Fibroblast of the conjunctiva (primary cell): ENCODE results near the gene RET.

Experiments
- DNase-seq: peaks from one replicate; pipeline ENCODE4 v3.0.0-alpha.2; 2010; ENCODE audit warnings: low read depth

The RET gene

GRCh38 chr10:43172645-43173044, 95.8 kb downstream of the RET start:
- DNase-seq = no peak

DNA sequence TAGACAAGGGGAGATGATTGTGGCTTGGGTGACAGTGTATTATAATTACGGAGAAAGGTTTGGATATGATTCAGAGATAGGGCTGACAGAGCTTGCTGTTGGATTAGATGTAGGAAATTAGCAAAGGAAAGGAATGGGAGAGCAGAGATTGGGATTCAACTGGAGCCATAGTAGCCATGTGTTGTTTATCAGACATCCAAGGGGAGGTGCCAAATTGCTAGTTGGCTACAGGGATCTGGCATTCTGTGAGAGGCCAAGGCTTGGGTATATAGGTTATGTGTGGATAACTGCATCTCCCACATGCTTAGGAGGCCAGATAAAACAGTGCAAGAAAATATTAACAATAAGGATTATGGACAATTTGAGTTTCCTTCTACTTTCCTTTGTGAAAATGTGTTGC, 96.3 kb downstream of the RET start:
- no peak for DNase-seq

DNA sequence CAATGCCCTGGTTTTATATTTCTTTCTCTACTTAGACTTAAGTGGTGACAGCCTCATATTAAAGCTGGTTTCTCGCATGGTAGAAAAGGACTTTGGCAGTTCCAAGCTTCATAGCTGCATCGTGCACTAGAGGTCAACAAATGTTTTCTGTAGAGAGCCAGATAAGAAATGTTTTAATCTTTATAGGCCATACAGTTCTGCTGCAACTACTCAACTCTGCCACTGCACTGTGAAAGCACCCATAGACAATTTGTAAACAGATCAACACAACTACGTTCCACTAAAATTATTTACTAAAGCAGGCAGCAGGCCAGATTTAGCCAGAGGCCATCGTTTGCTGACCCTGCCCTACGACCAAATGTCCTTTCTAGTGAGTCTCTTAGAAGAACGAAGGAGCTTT, 98.1 kb downstream of the RET start:
- no peak for DNase-seq

DNA sequence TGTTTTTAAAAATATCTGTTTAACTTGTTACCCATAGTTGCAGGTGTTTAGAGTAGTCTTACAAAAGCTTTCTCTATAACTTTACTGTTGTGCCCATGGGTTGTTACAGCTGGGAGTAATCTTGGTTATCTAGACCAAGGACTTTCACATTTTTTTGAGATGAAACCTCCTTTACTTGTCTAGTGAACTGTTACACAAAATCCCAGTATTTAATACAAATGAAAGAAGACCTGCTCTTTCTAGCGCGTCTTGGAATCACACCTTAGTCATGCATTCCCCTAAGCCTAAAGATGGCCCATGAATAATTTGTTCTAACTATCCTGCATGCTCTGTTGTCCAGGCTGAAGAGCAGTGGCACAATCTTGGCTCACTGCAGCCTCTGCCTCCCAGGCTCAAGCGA, 99.4 kb downstream of the RET start:
- no peak for DNase-seq

GRCh38 chr10:43177595-43177994, 100.7 kb downstream of the RET start:
- DNase-seq = no peak
